22Rv1 (cell line): ENCODE measurements around the gene CCDC57.

ENCODE experiments used
- ZFX ChIP-seq: fragments of 450-650 bp; IDR thresholded peaks from 2 replicates; pipeline ENCODE4 v1.6.1; 2017; ENCODE audit warnings: antibody characterized with exemption, borderline replicate concordance
- TF ChIP-seq, protein P1 (sequence below): fragments of 450-650 bp; IDR thresholded peaks from 2 replicates; pipeline ENCODE4 v1.5.1; 2017; ENCODE audit warnings: mild to moderate bottlenecking

DNA sequence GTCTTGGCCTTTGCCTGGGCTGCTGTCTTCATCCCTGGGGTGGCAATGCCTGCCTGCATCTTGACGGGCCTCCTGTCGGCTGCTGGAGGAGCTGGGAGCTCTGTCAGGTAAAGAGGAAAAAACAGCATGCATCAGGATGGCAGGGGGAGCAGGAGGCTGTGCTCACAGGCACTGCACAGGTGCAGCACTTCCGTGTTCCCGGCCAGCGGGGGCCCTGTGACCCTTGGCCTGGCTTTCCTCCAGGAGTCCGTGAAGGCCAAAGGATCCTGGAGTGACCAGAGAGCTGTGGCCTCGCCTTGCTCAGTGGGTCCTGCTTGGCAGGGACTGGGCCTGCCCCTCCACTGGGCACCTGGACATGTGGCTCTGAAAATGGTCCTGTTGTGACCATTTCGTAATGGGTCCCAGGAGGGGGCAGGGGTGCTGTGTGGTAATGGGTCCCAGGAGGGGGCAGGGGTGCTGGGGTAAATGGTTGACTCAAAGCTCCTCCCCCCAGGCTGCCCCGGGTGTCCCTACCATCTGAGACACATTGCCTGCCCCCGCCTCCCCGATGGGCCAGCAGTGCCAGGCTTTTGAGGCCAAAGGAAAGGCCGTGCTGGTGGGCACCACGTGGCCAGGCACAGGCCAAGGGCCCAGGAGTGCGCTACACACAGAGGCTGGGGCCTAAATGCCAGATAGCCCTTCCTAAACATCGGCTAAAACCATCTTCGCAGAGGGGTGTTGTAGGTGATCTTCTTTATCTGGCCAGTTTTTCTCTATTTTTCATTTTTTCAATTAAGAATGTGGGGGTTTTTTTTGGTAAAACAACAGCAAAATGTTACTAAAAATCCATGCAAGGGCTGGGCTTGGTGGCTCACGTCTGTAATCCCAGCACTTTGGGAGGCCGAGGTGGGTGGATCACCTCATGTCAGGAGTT is 110.6 kb downstream of the CCDC57 start:
- TF ChIP-seq, protein P1, sequence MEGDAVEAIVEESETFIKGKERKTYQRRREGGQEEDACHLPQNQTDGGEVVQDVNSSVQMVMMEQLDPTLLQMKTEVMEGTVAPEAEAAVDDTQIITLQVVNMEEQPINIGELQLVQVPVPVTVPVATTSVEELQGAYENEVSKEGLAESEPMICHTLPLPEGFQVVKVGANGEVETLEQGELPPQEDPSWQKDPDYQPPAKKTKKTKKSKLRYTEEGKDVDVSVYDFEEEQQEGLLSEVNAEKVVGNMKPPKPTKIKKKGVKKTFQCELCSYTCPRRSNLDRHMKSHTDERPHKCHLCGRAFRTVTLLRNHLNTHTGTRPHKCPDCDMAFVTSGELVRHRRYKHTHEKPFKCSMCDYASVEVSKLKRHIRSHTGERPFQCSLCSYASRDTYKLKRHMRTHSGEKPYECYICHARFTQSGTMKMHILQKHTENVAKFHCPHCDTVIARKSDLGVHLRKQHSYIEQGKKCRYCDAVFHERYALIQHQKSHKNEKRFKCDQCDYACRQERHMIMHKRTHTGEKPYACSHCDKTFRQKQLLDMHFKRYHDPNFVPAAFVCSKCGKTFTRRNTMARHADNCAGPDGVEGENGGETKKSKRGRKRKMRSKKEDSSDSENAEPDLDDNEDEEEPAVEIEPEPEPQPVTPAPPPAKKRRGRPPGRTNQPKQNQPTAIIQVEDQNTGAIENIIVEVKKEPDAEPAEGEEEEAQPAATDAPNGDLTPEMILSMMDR, result no peak
- no peak for TF ChIP-seq ZFX
